A172 (cell line): ENCODE data around the gene ARMCX2. TPM values are rescaled to one million over a fixed set of nuclear protein-coding genes. Genes with fewer than 3 reads are reported as not detected.

ENCODE experiments used
- total RNA-seq: library from RNA; depleted of rRNA; stranded (reverse); fragments of >200 nt; shearing (Covaris generic); gene quantifications from 2 replicates; pipeline ENCODE4 v1.2.3, GENCODE V29; 2014; rRNA removed

The ARMCX2 gene
- total RNA-seq, 1 experiment from 2014 or later, result 31.3 TPM

Other genes starting within 250 kb of the ARMCX2 start
- not detected in 2 replicates for gene ARMCX4, start 174.4 kb downstream of the ARMCX2 start, total RNA-seq
- 8.0 and 11.2 TPM in 2 replicates for gene ARMCX1, start 109.3 kb downstream of the ARMCX2 start, total RNA-seq
- gene ARMCX6, start 41.9 kb downstream of the ARMCX2 start, total RNA-seq, result 29.8 and 42.6 TPM in 2 replicates
- 17.8 and 18.8 TPM in 2 replicates for gene ARMCX3, start 36.7 kb downstream of the ARMCX2 start, total RNA-seq